ENCODE measurements around the gene ATXN1.
"Not testable (repeated sequence)": the region's sequence is repeated elsewhere in the genome, so short reads cannot be mapped to it uniquely, and the experiment has no call there.

ATXN1 gene

GRCh38 chr6:16461491-16461890 is 299.8 kb downstream of the ATXN1 start:
- Histone ChIP-seq H3K4me1 (peaks cover 0 to 6% (median 0%) of the 10 kb centered on the region in 4 donors), H3K36me3 (no peaks in the 10 kb centered on the region), H3K27me3 (no peaks in the 10 kb centered on the region), H3K9me3 (peaks cover 0 to 3% (median 0%) of the 10 kb centered on the region in 3 donors), H3K27ac (no peak overlapping the region), H3K4me3 (no peak overlapping the region)
- intact Hi-C loops (cut with DNase I; ENCODE audit: low total_unique reads): loop anchor here (2.0 kb wide), 1 partner anchor 35 kb away; no protein-coding TSS in a partner anchor
- DNase-seq: no peak
- TF ChIP-seq CTCF (IDR thresholded peaks at IDR 0.05): no peak

GRCh38 chr6:16459472-16459871 is 301.8 kb downstream of the ATXN1 start:
- H3K4me1 ChIP-seq; H3K27me3 ChIP-seq; H3K36me3 ChIP-seq; H3K4me3 ChIP-seq; H3K9me3 ChIP-seq; intact Hi-C loops (cut with DNase I; ENCODE audit: low total_unique reads); DNase-seq; H3K27ac ChIP-seq: not testable (repeated sequence)

- DNase-seq: no peak
- H3K9me3 ChIP-seq: peaks cover 0 to 9% (median 8%) of the 10 kb centered on the region in 3 donors
- TF ChIP-seq CTCF (IDR thresholded peaks at IDR 0.05): no peak
- no peak overlapping the region for H3K4me3 ChIP-seq
- H3K4me1 ChIP-seq: peaks cover 0 to 22% (median 5%) of the 10 kb centered on the region in 4 donors
- no peaks in the 10 kb centered on the region for H3K27me3 ChIP-seq
- intact Hi-C loops (cut with DNase I; ENCODE audit: low total_unique reads): no loop called here
- H3K36me3 ChIP-seq: peaks cover 0 to 6% (median 0%) of the 10 kb centered on the region in 3 donors
- no peak overlapping the region for H3K27ac ChIP-seq
Measured at GRCh38 chr6:16452348-16452747, 308.9 kb downstream of the ATXN1 start.

- H3K4me1 ChIP-seq: peaks cover 0 to 22% (median 5%) of the 10 kb centered on the region in 4 donors
- no peak for TF ChIP-seq CTCF (IDR thresholded peaks at IDR 0.05)
- H3K4me3 ChIP-seq: no peak overlapping the region
- H3K27ac ChIP-seq: no peak overlapping the region
- H3K9me3 ChIP-seq: peaks cover 0 to 2% (median 0%) of the 10 kb centered on the region in 3 donors
- H3K27me3 ChIP-seq: no peaks in the 10 kb centered on the region
- intact Hi-C loops (cut with DNase I; ENCODE audit: low total_unique reads): no loop called here
- H3K36me3 ChIP-seq: peaks cover 0 to 1% (median 0%) of the 10 kb centered on the region in 3 donors
- DNase-seq: no peak
Measured at GRCh38 chr6:16450821-16451220, 310.4 kb downstream of the ATXN1 start.

- Histone ChIP-seq H3K4me3 (no peak overlapping the region), H3K36me3 (no peaks in the 10 kb centered on the region), H3K9me3 (no peaks in the 10 kb centered on the region), H3K27me3 (no peaks in the 10 kb centered on the region), H3K27ac (no peak overlapping the region), H3K4me1 (peaks cover 0 to 22% (median 5%) of the 10 kb centered on the region in 4 donors)
- no peak for DNase-seq
- intact Hi-C loops (cut with DNase I; ENCODE audit: low total_unique reads): no loop called here
- no peak for TF ChIP-seq CTCF (IDR thresholded peaks at IDR 0.05)
Measured at GRCh38 chr6:16450285-16450684, 311.0 kb downstream of the ATXN1 start.

- intact Hi-C loops (cut with DNase I; ENCODE audit: low total_unique reads): no loop called here
- H3K36me3 ChIP-seq: no peaks in the 10 kb centered on the region
- H3K27me3 ChIP-seq: no peaks in the 10 kb centered on the region
- H3K27ac ChIP-seq: no peak overlapping the region
- no peak overlapping the region for H3K4me3 ChIP-seq
- no peak for TF ChIP-seq CTCF (IDR thresholded peaks at IDR 0.05)
- H3K4me1 ChIP-seq: peaks cover 0 to 29% (median 4%) of the 10 kb centered on the region in 4 donors
- DNase-seq: no peak
- H3K9me3 ChIP-seq: no peaks in the 10 kb centered on the region
Measured at GRCh38 chr6:16446273-16446672, 315.0 kb downstream of the ATXN1 start.

Measured in tibial artery (tissue), 4 donors.